ENCODE data around the gene DIP2B.
A peak's percentile ranks its signal among the peaks of the same experiment; 100 is the strongest.

Gene DIP2B

DNA sequence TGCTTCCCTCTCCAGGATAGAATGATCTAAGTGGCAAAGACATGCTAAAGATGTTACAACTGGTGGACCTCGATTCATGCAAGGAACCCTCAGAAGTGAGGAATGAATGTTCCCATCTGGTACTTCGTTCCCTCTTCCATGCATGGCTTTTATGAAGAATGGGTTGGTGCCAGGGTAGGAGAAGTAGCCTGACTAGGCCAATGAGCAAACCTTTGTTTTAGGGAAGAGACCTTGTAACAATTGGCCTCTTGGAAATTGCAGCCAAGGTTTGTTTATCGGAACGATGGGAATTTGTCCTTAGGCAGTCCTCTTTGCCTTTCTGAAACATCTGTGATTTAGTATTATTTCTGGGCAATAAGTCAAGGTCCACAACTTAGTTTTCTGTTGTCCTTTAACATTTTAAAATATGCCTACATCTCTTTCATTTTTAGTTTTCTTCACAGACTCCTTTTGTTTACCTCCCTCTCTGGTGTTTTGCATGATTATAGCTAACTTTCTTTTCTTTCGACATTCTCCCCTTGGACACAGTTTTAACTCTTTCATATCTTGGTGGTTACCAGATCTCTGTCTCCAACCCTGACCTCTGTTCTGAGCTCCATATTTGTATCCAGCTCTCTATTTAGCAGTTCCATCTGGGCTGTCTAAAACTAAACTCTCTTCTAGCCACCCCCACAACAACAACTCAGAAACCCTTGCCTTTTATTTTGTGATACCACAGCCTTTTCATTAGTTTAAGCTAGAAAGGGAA is 70.0 kb downstream of the DIP2B start:
- no peak for DNase-seq (ENCODE audit: low spot score)

DNA sequence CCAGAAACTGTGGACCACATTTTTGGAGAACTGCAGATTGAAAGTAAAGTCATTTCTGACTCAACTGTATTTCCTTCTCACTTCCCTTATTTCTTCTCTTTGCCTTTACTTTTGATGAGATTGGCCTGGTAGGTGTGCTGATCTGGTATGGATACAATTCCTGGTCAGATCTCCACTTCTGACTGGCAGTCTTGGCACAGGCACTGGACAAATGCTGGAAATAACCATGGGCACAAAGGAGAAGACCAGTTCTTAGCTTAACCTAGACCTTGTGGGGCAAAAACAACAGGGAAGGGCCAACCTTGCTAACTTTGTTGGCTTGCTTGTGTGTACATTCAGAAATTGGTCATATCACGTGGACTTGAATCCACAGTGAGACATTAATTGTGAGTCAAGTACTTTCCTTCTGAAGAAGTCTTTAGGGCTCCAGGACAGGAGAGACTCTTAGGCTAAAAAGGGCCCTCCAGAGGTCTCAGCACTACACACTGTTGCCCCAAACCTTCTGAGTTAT is 75.0 kb downstream of the DIP2B start:
- no peak for DNase-seq (ENCODE audit: low spot score)

DNA sequence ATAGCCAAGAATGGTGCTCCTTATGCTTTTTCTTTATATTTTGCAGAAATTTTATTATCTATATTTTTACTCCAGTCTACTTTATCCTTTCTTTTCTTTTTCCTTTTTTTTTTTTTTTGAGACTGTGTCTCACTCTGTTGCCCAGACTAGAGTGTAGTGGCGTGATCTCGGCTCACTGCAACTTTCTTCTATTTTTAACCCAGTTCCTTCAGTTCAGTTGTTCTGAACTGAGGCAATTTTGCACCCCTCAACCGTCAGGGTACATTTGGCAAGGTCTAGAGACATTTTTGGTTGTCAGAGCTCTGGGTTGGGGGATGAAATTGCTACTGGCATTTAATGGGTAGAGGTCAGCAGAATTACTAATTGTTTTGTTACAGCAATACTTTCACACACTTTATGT is 75.7 kb downstream of the DIP2B start:
- no peak for DNase-seq (ENCODE audit: low spot score)

DNA sequence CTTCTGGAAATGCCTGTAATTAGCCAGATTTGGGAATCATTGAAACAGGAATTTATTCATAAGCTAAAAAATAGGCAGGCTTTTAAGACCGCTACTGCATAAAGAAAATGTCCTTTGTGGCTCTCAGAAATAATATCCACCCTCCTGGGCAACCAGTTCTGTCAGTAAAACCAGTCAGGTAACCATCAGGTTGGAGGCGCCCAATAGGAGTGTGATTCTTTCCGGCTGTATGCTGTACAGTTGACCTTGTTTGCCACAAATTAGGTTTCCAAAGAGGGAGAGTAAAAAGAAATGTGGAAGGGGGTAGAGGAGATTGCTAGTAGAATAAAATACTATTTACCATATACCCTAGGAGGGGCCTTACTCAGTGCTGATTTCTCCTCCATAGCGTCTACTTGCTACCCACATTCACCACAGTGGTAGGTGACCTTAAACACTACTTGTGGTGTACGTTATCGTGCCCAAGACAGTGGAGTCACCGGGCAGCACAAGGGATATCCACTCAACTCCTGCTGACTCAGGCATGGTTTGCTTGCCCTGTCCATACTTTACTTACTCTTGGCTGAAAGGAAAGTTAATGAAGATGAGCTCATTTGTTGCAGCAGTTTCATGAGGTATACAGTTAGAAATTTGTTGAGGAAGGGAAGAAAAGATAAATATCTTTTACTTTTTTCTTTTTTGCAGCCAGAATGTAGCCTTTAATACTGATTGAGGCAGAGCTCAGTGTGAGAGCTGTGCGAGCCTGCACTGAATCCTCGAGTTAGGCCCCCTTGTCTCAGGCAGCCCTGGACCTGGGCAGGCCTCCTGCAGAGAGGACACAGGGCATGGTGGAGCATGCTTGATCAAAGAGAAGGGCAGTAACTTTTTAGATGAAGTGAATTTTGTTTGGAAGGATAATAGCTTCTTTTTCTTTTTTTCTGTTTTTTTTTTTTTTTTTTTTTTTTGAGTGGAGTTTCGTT is 76.7 kb downstream of the DIP2B start:
- no peak for DNase-seq (ENCODE audit: low spot score)

DNA sequence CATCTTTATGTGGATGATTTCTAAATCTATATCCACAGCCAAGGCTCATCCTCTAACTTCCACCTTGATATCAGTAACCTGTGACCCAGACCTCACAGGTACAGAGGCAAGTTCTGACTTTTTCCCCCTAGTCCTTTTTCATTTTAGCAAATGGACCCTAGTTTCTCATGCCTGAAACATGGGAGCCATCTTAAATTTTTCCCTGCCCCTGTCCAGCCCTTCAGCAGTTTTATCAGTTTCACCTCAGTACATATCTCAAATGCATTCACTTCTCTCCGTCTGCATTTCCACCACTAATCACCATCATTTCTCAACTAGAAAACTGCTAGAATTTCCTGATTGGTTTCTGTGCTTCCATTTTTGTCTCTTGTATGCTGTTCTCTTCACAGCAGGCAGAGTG is 79.3 kb downstream of the DIP2B start:
- no peak for DNase-seq (ENCODE audit: low spot score)

DNA sequence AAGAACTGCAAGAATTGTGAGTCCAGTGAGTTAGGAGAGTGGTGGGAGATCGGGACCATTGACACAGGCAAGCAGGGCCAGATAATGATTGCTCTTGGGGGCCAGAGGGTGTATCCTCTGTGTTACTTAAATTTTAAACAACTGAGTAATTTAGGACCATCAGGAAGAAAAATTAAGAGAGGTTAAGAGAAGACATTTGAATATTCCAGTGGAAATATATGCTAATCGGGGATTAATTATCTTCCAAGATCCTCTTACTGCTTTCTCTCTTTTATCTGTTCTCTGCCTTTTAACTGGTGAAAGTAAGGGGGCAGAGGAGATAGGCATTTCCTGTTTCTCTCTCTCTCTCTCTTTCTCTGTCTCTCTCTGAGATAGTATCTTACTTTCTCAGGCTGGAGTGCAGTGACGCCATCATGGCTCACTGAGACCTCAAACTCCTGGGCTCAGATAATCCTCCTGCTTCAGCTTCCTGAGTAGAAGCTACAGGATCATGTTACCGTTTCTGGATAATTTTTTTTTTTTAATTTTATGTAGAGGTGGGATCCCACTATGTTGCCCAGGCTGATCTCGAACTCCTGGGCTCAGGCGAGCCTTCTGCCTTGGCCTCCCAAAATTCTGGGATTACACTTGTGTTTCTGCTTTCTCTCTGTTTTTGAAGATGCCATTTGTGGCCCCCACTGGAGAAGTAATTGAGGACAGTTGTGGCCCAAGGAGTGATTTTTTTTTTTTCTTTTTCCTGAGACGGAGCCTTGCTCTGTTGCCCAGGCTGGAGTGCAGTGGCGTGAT is 85.1 kb downstream of the DIP2B start:
- no peak for DNase-seq (ENCODE audit: low spot score)

DNA sequence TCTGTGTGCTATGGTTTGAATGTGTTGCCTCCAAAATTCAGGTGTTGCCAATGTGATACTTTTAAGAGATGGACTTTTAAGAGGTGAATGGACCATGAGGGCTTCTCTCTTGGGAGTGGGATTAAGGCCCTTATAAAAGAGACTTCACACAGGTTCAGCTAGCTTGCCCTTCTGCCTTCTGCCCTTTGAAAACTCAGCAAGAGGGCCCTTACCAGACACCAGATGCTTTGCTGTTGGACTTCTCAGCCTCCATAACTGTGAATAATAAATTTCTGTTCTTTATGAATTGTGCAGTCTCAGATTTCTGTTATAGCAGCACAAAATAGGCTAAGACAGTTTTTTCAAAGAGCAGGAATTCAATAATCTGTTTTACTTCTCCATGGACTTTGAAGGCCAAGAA is 86.1 kb downstream of the DIP2B start:
- DNase-seq (ENCODE audit: low spot score) = no peak

DNA sequence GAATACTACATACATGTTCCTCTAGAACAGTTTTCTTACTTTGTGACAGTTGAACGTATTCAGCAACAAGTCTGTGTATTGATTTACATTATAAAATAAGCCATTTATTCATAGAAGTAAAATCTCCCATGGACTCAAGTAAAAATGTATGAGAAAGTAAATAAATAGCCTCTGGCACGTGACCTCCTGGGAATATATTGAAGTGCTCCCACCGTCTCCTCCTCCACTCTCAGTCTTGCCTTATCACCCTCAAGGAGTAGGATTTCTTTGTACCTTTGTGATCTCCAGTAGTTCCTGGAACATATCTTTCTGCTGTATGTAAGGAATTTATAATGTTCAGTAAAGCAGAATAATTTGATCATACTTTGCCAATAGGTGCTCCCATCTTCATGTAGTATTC is 90.9 kb downstream of the DIP2B start:
- no peak for DNase-seq (ENCODE audit: low spot score)

DNA sequence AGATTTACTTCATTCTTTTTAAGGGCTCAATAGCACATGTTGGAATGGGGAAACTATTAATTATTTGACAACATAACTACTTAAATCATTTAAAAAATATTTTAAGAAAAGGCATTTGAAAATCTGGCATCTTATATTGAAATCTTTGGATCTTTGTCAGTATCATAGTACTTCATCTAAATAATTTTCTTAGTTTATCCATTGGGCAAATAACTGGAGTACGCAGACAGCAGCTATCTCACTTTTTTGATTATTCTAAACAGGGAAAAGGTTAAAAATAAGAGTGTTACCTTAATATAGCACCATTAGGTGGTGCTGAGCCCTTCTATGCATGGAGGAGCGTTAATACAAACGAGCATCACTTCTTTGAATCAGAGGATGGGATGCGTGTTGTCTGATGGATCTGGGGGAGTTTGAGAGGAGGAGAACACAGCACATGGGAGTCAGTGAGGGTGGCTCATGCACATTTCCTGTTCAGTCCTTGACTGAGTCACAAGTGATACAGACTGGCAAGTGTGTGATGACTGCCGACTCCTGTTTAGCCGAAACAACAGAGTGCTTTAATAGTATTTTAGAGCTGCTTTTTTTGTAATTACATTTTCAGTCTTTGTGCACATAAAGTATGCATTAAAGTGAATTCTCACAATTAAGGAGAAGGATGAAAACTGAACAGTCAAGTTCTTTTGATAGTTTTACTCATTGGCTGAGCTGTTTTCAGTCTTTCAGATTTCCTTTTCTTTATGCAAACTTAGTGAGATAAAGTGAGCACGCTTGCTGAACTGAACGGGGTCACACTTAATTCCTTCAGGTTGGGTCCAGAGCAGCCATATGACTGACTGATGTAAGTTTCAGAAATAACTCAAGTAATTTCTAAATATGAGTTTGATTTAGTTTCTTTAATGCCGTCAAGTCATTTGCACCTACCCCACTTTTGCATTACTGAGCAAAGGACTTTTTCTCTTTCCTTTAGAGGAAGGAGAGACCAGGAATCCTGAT is 92.7 kb downstream of the DIP2B start:
- peak; percentile 74 for DNase-seq (ENCODE audit: low spot score)

DNA sequence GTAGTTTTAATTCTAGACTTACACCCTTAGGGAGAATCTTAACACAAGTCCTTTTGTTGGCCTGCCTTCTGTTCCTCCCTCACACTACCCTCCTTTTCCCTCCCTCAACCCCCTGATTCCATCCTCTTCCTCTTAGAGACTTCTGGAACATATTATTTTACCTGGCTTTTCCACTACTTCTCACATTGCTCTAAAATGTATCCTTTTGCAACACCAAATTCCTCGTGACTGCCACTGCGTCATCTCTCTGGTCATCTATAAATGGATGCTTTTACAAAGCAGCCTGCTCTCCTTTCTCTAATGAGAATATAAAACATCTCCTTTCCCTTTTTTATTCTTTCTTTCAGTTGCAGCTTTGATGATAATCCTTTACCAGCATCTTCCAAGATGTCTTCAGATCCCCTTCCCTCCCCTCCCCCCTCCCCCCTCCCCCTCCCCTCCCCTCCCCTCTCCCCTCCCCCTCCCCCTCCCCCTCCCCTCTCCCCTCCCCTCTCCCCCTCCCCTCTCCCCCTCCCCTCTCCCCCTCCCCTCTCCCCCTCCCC is 93.6 kb downstream of the DIP2B start:
- DNase-seq (ENCODE audit: low spot score) = peak; percentile 45

DNA sequence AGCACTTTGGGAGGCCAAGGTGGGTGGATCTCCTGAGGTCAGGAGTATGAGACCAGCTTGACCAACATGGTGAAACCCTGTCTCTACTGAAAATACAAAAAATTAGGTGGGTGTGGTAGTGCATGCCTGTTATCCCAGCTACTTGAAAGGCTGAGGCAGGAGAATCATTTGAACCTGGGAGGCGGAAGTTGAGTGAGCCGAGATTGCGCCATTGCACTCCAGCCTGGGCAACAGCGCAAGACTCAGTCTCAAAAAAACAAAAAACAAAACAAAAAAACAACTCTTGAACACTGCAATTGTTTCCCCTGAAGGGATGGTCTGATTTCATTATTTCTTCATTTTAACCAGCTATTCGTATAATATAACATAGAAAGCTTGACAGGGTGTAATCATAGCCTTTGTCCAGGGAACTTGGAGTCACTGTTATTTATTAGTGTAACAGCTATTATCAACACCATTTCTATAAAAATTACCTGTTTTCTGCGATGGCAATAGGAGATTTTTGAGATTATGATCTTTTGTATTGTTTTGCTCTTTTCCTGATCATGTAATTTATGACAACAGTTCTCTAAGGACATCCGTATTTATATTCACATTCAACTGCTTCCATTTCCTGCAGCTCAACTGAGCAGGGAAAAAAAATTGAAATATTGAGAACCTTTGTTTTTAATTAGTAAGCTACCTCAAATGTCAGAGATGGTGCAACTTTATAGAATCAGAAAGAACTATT is 94.7 kb downstream of the DIP2B start:
- DNase-seq (ENCODE audit: low spot score) = no peak

DNA sequence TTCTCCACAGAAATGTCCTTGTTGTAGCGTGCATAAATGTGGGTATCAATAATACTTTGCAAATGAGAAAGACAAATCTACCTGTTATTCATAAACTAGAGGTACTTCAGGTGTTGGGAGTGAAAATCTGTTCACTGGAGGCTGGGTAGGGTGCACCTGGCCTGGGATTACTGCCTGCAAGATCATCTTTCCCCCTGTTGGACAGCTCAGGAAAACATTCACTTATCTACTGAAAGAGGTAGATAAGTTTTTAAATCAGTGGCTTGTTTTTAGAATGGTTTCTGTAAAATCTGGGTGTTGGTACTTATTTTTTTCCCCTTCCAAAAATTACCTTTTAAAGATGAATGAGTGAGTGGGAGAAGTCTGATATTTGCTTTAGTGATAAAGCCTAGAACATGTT is 95.6 kb downstream of the DIP2B start:
- no peak for DNase-seq (ENCODE audit: low spot score)

DNA sequence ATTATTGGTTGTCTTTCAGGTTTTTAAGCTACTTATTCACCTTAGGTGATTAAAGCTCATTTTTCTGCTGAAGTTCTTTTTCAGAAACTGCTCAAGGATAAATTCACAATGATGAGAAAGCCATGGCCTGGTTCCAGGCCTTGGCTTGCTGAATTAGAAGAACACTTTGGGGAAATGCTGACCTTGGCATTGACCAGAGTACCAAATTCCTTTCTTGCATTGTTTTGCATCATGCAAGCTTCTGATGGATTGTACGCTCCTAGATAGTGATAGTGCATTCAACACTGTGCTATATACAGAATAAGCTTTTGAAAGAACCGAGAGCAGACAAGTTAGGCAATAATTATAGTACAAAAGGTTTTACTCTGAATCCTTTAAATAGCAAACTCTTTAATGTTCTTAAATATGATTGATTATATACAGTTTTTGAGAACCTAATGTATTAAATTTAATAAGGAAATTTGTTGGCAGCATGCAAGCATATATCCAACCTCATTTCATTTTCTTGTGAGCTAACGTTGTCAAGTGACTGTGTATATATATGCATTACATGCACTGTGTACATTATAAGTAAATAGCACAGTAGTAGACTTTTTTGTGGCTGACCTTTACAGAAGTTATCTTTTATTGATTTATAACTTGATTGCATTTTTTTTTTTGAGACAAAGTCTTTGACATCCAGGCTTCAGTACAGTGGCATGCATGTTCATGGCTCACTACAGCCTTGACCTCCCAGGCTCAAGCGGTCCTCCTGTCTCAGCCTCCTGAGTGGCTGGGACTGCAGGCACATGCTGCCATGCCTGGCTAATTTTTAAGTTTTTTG is 99.2 kb downstream of the DIP2B start:
- DNase-seq (ENCODE audit: low spot score) = no peak

DNA sequence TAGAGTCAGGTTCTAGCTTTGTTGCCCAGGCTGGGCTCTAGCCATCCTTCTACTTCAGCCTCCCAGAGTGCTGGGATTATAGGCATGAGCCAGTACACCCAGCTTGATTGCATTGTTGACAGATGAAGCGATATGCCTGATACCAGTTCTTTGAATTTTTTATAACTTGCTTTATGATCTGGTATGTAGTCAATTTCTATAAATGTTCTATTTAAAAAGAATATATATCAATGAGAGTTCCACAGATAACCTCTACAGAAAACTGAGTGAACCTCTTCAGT is 99.8 kb downstream of the DIP2B start:
- no peak for DNase-seq (ENCODE audit: low spot score)

DNA sequence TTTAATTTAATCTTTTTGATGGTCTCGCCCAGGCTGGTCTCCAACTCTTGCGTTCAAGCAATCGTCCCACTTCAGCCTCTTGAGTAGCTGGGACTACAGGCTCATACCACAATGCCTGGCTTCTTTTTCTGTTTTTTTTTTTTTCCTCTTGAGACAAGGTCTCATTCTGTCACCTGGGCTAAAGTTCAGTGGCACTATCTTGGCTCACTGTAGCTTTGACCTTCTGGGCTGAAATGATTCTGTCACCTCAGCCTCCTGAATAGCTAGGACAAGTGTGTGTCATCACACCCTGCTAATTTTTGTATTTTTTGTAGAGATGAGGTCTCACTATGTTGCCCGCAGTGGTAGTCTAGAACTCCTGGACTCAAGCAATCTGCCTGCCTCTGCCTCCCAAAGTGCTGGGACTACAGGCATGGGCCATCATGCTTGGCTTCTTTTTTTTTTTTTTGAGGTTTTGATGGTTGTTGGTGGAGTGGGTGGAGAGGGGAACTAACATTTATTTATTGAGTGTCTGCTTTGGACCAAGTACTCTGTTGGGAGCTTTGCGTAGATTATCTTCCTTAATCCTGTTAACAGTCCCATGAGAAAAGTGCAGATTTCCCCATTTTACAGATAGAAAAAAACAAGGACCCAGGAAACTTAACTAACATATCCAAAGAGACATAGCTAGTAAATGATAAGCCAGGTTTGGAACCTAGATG is 102.0 kb downstream of the DIP2B start:
- DNase-seq (ENCODE audit: low spot score) = no peak

DNA sequence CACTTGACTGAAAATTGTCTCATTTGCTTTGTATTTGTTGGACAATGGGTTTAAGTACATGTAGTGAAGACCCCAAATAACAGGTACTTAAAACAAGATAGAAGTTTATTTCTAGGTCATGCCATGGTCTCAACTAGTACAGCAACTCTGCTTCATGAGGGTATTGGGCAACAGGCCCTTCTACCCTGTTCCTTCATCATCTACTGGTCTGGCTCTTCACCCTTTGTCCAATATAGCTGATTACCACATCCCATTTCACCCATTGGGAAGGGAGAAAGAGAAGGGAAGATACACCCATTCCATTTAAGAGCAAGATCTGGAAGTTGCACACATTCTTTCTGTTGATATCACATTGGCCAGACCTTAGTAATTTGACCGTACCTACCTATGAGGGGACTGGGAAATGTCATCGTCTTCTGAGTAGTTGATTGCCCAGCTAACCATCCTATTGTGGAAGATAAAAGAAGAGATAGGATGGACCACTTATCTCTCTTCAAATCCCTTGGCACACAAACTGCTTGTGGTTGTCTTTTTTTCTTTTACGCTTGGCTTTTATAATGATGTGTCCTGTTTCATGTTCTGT is 104.6 kb downstream of the DIP2B start:
- no peak for DNase-seq (ENCODE audit: low spot score)

DNA sequence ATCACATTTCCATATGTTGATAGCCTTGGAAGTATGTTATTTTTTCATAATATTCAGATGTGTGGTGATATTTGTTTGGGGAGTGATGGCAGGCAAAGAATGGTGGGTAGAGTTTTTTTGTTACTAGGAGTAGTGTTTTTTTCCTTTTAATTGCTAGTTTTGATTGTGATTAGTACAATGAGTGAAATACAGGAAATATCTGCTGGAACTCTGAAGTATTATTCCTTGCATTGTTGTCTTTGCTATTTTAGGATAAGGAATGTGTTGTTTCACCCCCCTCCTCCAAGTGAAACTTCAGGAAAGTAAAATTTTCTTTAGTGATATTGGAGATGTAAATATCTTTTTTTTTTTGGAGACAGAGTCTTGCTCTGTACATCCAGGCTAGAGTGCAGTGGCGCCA is 105.4 kb downstream of the DIP2B start:
- DNase-seq (ENCODE audit: low spot score) = no peak

DNA sequence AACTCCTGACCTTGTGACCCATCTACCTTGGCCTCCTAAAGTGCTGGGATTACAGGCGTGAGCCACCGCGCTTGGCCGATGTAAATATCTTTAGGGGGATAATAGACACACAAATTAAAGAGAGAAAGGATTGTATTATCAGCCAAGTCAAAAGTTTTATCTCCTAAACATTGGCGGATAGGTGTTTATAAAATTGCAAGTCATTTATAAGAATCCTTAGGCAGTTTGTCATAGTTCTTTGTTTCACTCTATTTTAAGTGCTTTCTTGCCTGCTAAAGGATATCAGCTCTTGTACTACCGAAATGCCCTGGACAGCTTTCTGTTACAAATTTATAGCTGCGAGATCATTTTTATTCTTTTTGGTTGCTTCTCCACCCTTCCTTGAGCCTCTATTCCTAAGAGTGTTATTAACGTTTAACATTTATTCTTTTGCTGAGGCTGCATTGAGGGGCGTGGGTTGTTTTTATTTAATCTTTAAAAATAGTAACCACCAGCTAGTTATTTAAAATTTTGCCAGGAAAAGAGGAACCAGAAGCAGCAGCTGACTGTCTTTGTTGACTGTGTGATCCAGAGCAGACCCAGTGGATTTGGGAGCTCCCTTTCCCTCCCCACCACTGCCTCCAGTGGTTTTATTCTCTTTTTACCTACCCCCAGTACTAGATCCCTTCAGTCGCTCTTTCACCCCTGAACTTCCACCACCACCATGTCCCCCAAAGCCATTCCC is 106.4 kb downstream of the DIP2B start:
- no peak for DNase-seq (ENCODE audit: low spot score)
